Dedifferentiated amniotic fluid mesenchymal stem cell (primary cell): Measurements from ENCODE around the gene RPTOR.

ENCODE experiments used
- DNase-seq: peaks from one replicate; pipeline ENCODE4 v3.0.0-alpha.2; 2016; ENCODE audit errors: extremely low spot score

Gene RPTOR

GRCh38 chr17:80890196-80890920, 345.7 kb downstream of the RPTOR start:
- no peak for DNase-seq

GRCh38 chr17:80890921-80891396, 346.3 kb downstream of the RPTOR start:
- DNase-seq = no peak

- DNase-seq = peak; percentile 60
These were observed 346.9 kb downstream of the RPTOR start for GRCh38 chr17:80891397-80892018.

GRCh38 chr17:80892019-80892855, 347.6 kb downstream of the RPTOR start:
- peak; percentile 68 for DNase-seq

- no peak for DNase-seq
These were observed 348.4 kb downstream of the RPTOR start for GRCh38 chr17:80892900-80893603.

GRCh38 chr17:80893604-80894438, 349.2 kb downstream of the RPTOR start:
- no peak for DNase-seq

GRCh38 chr17:80894439-80894721, 349.7 kb downstream of the RPTOR start:
- no peak for DNase-seq

GRCh38 chr17:80894726-80895125, 350.1 kb downstream of the RPTOR start:
- no peak for DNase-seq

- DNase-seq = no peak
These were observed 350.7 kb downstream of the RPTOR start for GRCh38 chr17:80895366-80895765.

GRCh38 chr17:80898716-80899115, 354.1 kb downstream of the RPTOR start:
- no peak for DNase-seq

- DNase-seq = no peak
These were observed 355.0 kb downstream of the RPTOR start for GRCh38 chr17:80899402-80900268.

- no peak for DNase-seq
These were observed 356.7 kb downstream of the RPTOR start for GRCh38 chr17:80901319-80901718.

GRCh38 chr17:80902197-80902962, 357.7 kb downstream of the RPTOR start:
- DNase-seq = no peak

GRCh38 chr17:80902963-80903611, 358.4 kb downstream of the RPTOR start:
- no peak for DNase-seq

GRCh38 chr17:80904036-80904753, 359.6 kb downstream of the RPTOR start:
- no peak for DNase-seq

- no peak for DNase-seq
These were observed 361.1 kb downstream of the RPTOR start for GRCh38 chr17:80905586-80906230.

GRCh38 chr17:80906364-80907259, 362.0 kb downstream of the RPTOR start:
- no peak for DNase-seq
